Fibroblast of skin of back (primary cell): ENCODE results near the gene TRAF3.

Experiments used
- DNase-seq: peaks from one replicate; pipeline ENCODE4 v3.0.0-alpha.2; 2013

The TRAF3 gene

GRCh38 chr14:102910442-102910841 lies 133.2 kb downstream of the TRAF3 start:
- no peak for DNase-seq

- DNase-seq: no peak
These were observed 134.3 kb downstream of the TRAF3 start for GRCh38 chr14:102911541-102911951.

GRCh38 chr14:102911991-102912761 lies 134.9 kb downstream of the TRAF3 start:
- DNase-seq: no peak

GRCh38 chr14:102913341-102914211 lies 136.3 kb downstream of the TRAF3 start:
- no peak for DNase-seq

GRCh38 chr14:102914474-102915291 lies 137.4 kb downstream of the TRAF3 start:
- no peak for DNase-seq

GRCh38 chr14:102915292-102916110 lies 138.3 kb downstream of the TRAF3 start:
- DNase-seq: no peak

GRCh38 chr14:102916347-102917055 lies 139.3 kb downstream of the TRAF3 start:
- no peak for DNase-seq

GRCh38 chr14:102917056-102917385 lies 139.8 kb downstream of the TRAF3 start:
- no peak for DNase-seq

GRCh38 chr14:102917469-102918211 lies 140.4 kb downstream of the TRAF3 start:
- DNase-seq: peak; percentile 38

GRCh38 chr14:102918438-102918837 lies 141.2 kb downstream of the TRAF3 start:
- no peak for DNase-seq

- DNase-seq: no peak
These were observed 143.2 kb downstream of the TRAF3 start for GRCh38 chr14:102920273-102920997.

- no peak for DNase-seq
These were observed 143.7 kb downstream of the TRAF3 start for GRCh38 chr14:102920998-102921304.

GRCh38 chr14:102922490-102923200 lies 145.4 kb downstream of the TRAF3 start, which contains the start of gene AMN:
TSS of gene AMN (plus strand) at chr14:102922663. CDS start at chr14:102922689, 26 bp downstream.
- DNase-seq: no peak

GRCh38 chr14:102923201-102923924 lies 146.1 kb downstream of the TRAF3 start:
- no peak for DNase-seq

GRCh38 chr14:102923925-102924486 lies 146.8 kb downstream of the TRAF3 start:
- DNase-seq: no peak

- no peak for DNase-seq
These were observed 147.7 kb downstream of the TRAF3 start for GRCh38 chr14:102924632-102925588.

- no peak for DNase-seq
These were observed 148.4 kb downstream of the TRAF3 start for GRCh38 chr14:102925646-102926045.
